ENCODE data around the gene DPM2. TPM values are rescaled to one million over a fixed set of nuclear protein-coding genes. Genes with fewer than 3 reads are reported as not detected.

The DPM2 gene
- total RNA-seq, 1 donor from 2014 or later, result 11.2 TPM

DNA sequence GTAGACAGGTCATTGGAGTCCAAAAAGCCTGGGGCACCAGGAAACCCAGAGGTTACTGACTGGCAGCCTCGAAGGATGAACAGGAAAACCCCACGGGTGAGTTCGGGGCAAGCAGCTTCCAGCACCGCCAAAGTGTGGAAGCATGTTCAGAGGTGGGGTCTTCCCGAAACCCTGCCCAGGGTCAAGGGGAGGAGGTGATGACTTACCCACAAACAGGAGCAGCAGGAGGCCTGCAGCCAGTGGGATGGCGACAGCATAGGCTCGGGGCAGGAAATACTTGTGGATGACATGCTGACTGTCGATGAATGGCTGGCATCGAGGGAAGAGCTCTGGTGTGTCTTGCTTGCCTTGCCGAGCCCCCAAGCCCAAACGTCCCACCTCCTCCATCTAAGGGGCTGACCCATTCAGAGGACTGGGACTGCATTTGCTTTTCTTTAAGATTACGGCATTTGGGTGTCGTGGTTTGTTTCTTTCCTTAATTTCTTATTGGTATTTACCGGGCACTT lies 1.3 kb downstream of the DPM2 start:
- DNase-seq, result no peak

DNA sequence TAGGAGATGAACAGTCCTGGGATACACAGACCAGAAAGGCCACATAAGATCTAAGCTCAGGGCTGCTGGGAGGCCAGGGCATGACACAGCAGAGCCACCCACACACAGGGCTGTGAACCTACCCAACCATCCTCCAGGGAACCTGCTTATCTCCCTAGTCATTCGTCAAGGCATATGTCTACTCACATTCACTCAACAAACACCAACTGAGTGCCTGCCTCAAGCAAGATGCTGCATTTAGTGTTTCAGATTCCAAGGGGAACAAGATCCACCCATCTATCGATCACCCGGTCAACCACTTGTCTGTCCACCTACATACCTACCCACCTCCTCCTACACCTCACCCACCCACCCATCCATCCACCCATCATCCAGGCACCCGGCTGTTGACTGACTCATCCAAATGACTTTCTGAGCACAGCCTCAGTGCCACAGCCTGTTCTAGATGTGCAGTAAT lies 1.9 kb downstream of the DPM2 start:
- no peak for DNase-seq

DNA sequence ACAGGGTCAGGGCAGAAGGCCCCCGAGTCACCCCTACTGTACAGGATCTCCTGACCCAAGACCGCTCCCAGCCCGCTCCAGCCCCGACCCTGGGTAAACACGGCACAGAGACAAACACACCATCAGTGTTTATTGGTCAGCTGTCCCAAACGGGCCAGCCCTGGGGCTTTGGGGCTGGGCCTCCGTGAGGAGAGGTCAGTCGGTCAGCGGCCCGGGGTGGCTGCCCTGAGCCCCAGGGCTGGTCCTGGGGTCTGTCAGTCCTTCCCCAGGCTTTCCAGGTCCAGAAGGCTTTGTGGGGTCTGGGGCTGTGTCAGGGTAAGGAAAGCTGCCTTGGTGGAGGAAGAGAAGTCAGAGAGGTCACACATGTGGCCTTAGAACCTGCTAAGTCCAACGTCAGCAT lies 2.7 kb downstream of the DPM2 start:
- no peak for DNase-seq

DNA sequence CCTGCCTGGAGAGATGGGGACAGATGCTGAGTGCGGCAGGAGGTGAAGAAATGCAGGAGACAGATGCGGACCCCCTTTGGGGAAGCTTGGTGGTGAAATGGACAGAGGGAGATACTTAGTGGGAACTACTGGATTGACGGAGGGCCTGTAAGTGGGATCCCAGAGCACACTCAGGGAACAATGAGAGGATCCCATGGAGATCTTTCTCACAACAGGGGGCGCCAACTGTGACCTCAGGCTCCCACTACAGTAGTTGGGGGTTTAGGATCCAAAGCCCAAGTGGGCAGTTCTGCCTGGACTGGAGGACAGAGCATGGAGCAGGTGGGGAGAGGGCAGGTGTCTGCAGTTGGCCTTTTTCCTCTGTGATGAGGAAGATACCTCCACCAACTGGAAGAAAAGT lies 3.4 kb downstream of the DPM2 start:
- DNase-seq, result no peak

DNA sequence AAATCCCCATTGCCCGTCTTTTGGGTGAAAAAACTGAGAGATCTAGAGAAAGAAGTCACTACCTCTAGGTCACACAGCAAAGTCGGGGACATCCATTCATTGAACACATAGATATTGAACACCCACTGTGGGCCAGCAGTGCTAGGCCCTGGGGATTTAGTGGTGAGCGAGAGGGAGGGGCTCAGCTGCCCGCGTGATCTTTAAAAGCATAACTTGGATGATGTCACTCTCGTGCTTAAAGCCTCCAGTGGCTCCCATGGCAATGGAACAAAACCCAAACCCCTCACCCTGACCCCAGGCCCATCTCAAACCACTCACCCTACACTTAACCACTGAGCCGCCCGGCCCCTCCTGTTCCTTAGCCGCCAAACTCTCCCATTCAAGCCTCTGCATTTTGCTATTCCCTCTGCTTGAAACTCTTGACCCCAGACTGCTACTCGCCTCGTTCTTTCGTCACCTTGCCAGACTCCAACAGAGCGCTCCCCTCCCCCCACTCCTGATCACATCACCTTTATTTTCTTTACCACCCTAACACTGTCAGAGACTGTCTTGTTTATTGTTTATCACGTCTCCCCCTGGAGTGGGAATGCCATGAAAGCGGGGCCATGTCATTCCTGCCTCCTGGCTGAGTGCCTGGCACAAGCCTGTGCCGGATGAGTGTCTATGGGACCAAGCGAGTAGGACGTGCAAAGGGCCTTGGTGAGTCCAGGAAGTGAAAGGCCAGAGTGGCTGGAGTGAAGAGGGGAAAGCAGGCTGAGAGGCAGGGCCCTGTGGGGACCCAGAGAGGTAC lies 6.4 kb downstream of the DPM2 start:
- DNase-seq, result no peak

DNA sequence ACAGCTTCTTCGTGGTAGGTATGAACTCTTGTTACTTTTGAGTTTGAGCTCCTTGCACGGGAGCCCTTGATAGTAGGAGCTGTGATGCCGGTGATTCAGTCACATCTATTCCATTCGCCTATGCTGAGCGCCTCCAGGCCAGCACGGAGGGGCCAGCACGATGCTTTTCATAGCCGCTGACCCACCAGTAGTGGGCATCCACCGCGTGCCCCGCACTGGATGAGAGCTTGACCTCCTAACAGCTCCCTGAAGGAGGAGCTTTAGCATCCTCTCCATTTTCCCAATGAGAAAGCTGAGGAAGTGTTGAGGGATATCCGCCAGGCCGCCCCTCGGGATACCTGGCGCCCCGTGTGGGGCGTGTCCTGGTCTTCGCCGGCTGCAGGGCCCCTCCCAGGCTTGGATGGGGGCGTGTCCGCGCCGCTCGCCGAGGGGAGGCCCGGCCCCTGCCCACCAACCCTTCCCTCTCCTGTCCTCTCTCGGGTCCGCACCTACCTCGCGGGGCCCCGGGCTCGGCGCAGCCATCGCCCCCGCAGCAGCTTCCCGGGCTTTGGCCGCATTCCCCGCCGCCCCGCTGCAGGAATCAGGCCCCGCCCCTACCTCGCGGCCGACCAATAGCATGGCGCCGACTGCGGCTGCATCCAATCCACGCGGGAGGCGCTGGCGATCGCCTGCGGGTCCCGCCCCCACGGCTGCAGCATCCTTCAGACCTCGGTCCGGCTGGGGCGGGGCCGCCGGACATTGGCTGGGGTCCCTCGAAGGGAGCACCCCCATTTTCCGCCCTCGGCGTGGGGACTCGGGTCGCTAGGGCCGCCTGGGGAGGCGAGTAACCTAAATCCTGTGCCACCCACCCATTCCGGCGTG lies 7.2 kb downstream of the DPM2 start, which contains the start of gene PIP5KL1:
PIP5KL1 (minus strand) TSS at position 547 of the 861 bp plus-strand sequence; CDS start at position 522, 25 bp downstream.
- DNase-seq, result peak; percentile 37

DNA sequence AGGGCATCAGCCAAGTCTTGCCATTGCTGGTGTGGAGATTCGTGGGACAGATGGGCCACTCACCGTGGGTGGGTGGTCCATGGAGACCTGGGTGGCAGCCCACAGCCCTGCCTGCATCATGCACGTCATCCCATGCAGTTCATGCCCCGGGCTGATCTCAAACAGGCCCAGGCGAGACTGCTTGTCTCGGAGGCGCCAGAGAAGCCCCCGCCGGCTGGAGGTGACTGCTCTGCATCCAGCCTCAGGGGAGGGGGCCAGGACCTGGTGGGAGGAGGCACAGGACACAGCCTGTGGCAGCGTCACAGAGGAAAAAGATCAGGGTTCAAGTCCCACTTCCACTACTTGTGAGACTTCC lies 8.1 kb downstream of the DPM2 start:
- no peak for DNase-seq

DNA sequence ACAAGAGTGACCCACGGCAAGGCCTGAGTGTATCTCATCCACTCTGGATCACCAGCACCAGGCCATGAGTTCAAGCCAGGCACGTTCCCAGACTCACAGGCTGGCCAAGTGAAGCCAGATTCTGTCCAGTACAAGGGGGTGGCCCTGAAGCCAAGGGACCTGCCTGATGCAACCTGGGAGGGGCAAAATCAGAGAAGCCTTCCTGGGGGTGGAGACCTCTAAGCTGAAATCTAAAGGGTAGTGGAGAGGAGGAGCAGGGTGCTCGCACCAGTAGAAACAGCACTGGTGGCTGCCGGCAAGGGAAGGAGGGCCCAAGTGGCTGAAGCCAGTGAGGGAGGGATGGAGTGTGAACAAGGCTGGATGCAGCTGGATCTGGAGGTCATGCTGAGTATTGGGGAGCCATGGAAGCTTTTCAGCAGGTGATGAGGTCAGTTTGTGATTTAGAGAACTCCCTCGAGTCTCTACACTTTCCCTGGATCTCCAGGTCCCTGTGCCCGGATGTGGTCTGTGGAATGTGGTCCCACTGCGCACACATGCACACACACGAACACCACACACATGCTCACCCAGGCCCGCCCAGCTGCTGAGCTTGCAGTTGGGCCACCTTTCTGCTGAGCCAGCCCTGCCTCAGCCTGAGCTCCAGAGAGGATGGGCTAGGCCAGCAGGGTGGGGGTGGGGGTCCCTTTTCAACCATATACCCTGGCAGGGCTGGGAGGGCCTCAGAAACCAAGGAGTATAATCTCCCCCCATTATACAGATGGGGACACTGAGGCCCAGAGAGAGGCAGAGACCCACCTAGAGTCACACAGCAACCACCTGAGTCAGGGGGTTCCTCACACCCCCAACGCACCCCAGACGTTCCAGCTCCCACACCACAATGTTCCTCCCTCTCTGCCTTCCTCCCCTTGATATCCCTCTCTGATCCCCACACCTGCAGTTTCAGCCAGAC lies 8.7 kb downstream of the DPM2 start:
- no peak for DNase-seq

DNA sequence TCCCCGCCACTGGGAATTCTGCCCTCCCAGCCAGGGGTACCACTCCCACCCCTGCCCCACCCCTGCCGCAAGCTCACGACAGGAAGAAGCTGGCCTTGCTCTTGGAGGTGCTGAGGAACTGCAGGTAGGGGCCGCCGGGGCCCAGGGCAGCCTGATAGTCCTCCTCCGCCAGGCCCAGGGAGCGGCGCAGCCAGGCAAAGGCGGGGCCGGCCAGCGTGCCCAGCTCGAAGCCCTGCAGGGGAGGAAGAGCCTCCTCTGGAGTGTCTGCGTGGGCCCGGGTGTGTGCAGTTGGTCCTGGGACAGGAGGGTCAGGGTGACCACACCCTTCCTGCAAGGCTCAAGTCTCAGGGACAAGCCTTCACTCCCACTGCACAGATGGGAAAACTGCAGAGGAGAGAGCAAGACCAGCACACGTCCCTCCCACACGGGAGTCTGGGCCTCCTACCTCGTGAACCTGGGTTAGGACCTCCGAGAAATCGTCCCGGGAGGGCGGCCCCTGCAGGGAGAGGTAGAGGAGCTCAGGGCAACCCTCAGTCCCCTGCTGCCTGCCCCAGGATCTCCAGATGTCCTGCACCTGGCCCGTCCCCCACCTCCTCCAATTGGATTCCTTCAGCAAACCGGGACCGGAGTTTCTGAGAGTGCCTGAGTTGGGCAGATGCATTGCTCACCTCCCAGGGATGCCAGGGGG lies 9.5 kb downstream of the DPM2 start:
- DNase-seq, result no peak

DNA sequence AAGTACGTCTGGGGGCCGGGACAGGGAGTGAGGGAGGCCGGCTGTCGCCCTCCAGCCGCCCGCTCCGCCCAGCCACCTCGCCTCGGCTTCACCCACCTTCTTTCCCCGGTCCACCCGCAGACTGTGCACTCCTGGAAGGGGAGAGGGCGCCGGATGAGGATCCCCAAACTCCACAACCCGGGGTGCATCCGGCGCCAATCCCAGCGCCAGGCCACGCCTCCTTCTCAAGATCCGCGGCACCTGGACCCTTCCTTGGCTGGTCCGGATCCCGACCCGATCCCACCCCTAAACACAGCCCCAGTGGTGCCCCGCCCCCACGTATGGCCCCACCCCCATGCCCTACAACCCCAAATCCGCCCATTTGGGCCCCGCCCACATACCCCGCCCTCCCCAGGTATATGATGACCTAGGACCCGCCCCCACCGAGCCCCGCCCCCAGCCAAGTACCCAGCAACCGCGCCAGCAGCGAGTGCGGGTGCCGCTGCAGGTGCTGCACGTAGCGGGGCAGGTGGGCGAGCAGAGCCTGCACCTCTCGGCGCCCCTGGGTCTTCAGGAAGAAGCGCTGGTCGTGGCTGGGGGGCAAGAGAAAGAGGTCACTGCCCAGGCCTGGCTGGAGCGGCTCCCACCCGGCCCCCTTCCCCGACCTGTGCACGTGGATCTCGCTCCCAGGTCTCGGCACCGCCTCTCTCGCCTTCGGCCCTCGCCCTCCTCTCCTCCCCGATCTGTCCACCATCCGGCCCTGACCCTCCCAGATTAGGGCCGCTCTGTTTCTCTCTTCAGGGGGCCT lies 10.3 kb downstream of the DPM2 start:
- no peak for DNase-seq

DNA sequence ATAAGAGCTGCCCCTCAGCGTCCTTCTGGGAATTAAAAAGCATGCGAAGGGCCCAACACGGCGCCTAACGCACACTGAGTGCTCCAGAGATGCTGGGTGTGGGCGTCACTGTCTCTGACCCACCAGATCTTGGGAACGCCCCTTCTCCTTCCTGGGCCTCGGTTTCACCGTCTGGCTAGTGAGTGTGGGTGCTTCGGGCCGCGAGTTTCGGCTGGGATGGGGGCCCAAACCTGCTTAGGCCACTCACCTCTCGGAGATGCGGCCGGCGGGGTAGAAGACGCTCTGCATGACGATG lies 10.8 kb downstream of the DPM2 start:
- DNase-seq, result no peak

DNA sequence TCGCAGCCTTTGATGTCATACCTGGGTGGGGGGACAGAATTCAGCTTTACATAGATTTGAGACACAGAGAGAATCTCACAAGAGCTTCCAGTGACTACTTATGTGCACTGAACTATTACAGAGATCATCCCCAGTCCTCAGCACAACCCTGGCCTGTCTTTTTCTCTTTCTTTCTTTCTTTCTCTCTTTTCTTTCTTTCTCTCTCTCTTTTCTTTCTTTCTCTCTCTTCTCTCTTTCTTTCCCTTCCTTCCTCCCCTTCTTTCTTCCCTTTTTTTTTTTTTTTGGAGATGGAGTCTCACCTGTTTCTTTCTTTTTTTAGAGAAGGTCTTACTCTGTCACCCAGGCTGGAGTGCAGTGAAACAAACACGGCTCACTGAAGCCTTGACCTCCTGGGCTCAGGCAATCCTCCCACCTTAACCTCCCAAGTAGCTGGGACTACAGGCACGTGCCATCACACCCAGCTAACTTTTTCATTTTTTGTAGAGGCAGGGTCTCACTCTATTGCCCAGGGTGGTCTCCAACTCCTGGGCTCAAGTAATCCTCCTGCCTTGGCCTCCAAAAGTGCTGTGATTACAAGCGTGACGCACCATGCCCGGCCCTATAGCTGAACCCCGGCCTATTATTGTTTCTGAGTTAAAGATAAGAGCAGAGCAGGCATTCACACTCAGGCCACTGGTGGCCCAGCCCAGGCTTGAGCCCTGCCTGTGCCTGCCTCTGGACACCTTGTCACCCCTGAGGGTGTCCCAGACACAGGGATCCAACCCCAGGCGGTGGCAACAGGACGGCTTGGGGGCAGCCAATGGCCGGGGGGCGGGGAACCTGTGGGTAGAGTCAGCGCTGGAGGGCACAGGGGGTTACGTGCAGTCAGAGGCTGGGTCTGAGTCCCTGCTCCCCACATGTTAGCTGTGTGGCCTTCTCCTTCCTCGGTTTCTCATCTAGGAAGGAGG lies 11.4 kb downstream of the DPM2 start:
- no peak for DNase-seq

DNA sequence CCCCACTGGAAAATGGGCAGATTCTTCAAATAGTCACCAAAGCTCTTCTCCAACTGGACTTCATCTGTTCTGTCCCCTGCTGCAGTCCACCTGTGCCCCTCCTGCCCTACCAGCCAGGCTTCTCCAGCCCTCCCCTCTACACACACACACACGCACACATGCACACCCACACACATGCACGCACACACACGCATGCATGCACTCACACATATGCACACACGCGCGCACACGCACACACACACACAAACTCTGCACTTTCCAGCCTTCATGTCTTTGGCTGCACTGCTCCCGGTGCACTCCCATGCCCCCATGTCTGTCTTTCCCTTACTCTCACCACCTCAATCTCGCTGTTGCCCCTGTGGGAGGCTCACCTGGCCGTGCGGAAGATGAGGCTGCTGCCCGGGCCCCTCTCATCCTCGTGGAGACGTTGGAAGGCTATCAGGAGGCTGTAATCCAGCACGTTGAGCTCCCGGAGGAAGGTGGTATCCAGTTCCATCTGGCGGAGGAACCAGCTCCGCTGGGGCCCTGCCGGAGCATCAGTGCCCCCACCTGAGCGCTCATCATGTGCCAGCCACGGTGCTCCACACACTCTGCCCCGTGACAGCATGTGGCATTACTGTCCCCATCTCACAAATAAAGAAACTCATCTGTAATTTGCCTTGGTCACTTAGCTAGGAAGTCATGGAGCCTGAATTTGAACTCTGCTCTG lies 12.8 kb downstream of the DPM2 start:
- no peak for DNase-seq

DNA sequence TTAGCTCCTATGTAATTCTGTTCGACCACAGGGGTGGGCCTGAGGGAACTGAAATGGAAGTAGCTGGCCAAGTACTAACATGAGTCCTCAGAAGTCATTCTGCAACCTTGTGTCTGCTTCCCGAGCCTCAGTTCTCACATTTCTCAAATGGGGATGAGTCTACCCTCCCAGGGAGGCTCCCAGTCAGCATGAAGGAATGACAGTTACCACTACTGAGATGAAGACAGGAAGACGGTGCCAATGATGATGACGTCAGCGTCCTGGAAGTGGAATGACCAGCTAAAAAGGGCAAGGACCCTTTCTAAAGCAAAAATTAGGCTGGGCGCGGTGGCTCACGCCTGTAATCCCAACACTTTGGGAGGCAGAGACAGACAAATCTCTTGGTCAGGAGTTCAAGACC lies 13.9 kb downstream of the DPM2 start:
- no peak for DNase-seq

DNA sequence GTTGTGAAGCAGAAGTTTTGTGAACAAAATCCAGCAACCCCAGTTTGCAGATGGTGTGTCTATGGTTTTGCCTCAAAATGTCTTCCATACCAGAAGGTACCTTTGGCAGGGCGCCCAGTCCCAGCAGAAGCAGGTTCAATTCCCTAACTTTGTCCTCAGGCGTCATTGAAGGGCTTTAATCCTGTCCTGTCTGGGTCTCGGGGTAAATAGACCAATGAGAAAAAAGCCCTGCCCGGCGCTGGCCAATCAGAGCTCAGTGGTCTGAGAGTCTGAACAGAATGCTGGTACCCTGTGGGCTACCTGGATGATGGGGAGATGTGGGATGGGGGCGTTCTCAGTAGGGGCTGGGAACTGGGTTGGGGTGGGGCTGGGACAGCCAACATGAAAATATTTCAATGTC lies 14.6 kb downstream of the DPM2 start:
- DNase-seq, result no peak

DNA sequence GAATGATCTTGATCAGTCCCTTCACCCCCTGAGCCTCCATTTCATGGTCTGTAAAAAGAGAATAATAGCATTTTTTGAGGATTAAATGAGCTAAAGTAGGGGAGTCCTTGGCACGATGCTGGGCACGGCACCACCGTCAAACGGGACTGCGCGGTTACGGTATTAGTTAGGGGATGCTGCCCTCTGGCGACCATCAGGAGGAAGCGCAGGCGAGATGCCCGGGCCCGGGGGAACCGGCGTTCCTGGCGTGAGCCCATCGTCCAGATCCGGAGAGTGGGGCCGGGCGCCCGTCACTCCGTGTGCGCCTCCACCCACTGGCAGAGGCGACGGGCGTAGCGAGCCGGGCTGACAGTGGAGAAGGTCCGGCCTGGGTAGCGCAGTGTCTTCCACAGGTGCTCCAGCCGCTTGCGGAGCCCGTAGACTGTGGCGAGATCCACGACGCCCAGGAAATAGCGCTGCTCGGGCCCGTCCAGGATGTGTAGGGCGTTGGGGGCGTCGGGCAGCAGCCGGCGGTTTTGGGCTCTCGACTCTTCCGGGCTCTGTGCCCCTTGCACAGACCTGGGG lies 16.0 kb downstream of the DPM2 start:
- no peak for DNase-seq

DNA sequence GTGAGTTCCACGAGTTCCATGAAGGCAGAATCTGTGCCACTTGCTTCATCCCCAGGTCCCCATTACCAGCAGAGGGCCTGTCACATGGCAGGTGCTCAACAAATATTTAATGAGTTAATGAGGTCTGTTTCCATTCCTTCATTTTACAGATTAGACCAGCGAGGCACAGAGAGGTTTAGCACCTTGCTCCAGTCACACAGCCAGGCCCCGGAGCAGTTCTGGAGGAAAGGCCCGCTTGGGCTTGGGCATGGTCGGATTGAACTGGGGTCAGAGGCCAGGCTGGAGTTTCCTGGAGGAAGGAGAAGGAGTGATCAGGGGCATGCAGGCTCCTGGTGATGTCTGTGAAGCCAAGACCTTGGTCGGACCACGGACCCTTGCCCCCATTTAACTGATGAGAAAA lies 16.9 kb downstream of the DPM2 start:
- DNase-seq, result no peak

DNA sequence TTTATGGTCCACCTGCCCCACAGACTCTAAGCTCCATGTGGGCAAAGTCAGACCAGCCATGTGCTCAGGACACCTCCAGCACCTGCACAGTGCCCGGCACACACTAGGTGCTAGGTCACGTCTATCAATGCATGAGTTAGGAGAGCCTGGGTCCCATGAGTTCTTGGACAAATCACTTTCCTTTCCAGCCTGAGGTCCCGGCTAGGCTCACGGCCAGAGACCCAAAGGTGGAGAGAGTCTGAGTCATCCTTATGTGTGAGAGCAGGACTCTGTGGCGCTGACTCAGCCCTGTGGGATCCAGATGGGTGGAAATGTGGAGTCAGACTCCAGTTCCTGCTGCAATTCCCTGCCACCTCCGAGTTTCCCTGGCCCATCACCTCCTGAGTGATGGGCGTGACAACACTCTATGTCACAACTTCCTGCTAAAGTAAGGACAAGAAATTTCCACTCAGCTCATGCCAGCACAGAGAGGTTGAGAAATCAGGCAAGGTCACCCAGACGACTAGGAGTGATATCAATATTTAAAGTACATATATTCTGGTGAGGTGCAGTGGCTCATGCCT lies 18.3 kb downstream of the DPM2 start:
- peak; percentile 30 for DNase-seq
